Caki2 (cell line): Measurements from ENCODE around the gene AVPI1. TPM values are rescaled to one million over a fixed set of nuclear protein-coding genes. Genes with fewer than 3 reads are reported as not detected.

Source experiments
- DNase-seq: peaks from one replicate; pipeline ENCODE4 v3.0.0-alpha.2; 2015; ENCODE audit warnings: low read depth
- in situ Hi-C: cut with HindIII; loops from 2 replicates; pipeline ENCODE4 v1.10.0; 2016; ENCODE audit warnings: low sequenced_read_pairs, low pct_unique_long_range_greater_than_20kb, mixed read lengths
- total RNA-seq: library from RNA; depleted of rRNA; stranded (reverse); fragments of >200 nt; shearing (Covaris generic); gene quantifications from 2 replicates; pipeline ENCODE4 v1.2.3, GENCODE V29; 2014; ENCODE audit warnings: low replicate concordance; rRNA removed

Gene AVPI1
- total RNA-seq, 1 experiment from 2014 or later = 46.1 TPM

DNA sequence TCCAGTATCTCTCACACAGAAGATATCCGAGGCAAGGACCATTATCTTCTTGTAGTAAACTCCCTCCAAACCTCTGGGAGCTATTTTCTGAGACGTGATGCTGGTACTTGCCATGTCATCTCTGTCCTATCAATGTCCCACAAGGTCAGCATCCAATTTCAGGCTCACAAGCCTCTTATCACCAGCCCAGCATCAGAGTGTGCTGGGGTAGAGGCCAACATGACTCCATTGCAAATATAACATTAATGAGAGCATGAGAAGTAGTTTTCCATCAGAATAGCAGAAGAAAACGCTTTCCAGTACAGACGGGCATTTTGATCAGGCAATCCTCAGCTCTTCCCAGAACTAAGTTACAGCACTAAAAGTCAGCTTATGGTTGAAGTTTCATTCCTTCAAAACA is 59.3 kb downstream of the AVPI1 start:
- in situ Hi-C loops = no loop called here
- no peak for DNase-seq

Other genes with a start within 250 kb of the AVPI1 start
- gene EXOSC1, start 241.2 kb downstream of the AVPI1 start, total RNA-seq = 52.6 and 63.7 TPM in 2 replicates
- gene ZDHHC16, start 241.1 kb downstream of the AVPI1 start, total RNA-seq = 78.4 and 78.6 TPM in 2 replicates
- gene MMS19, start 188.8 kb downstream of the AVPI1 start, total RNA-seq = 40.6 and 48.4 TPM in 2 replicates
- gene UBTD1, start 188.3 kb downstream of the AVPI1 start, total RNA-seq = 13.0 and 23.3 TPM in 2 replicates
- 15.6 and 19.4 TPM in 2 replicates for gene ANKRD2, start 114.5 kb downstream of the AVPI1 start, total RNA-seq
- 70.8 and 91.3 TPM in 2 replicates for gene HOGA1, start 102.9 kb downstream of the AVPI1 start, total RNA-seq
- gene C10orf62, start 97.5 kb downstream of the AVPI1 start, total RNA-seq = 0.41 TPM in 1 of 2 replicates, not detected in the other
- gene MORN4, start 53.7 kb downstream of the AVPI1 start, total RNA-seq = 8.2 and 10.5 TPM in 2 replicates
- 12.7 and 13.6 TPM in 2 replicates for gene PI4K2A, start 46.6 kb downstream of the AVPI1 start, total RNA-seq
- gene MARVELD1, start 26.5 kb upstream of the AVPI1 start, total RNA-seq = 58.1 and 60.8 TPM in 2 replicates
- gene ZFYVE27, start 49.9 kb upstream of the AVPI1 start, total RNA-seq = 18.9 and 30.5 TPM in 2 replicates
- not detected in 2 replicates for gene SFRP5, start 84.8 kb upstream of the AVPI1 start, total RNA-seq
- 5.1 and 5.4 TPM in 2 replicates for gene GOLGA7B, start 162.6 kb upstream of the AVPI1 start, total RNA-seq